ENCODE measurements around the gene DOLK. TPM values are rescaled to one million over a fixed set of nuclear protein-coding genes. Genes with fewer than 3 reads are reported as not detected.
A peak's percentile ranks its signal among the peaks of the same experiment; 100 is the strongest.

Gene DOLK
- 14.4 TPM for total RNA-seq
- long read RNA-seq, transcript DOLK-201 (1 exons, 2,090 nt) = major isoform, 41 of 41 reads
- long read RNA-seq, partial matches to known transcripts = 0 of 41 reads
- long read RNA-seq, other reads (novel, unspliced or antisense) = 0 of 41 reads

GRCh38 chr9:128947527-128948301 is at the start of gene DOLK, which contains the start of gene NUP188:
DOLK (minus strand) TSS chr9:128947603; CDS start chr9:128947303, 300 bp downstream.
NUP188 (plus strand) TSS chr9:128947699; CDS start chr9:128947720, 21 bp downstream.
- H3K27me3 ChIP-seq (ENCODE audit: low read depth) = no peaks in the 10 kb centered on the region
- H3K4me3 ChIP-seq = peak within 1 kb of the TSS; percentile 74
- intact Hi-C loops (cut with DNase I) = no loop called here
- H3K9me3 ChIP-seq = no peaks in the 10 kb centered on the region
- H3K4me1 ChIP-seq = peaks cover 38% of the 10 kb centered on the region
- H3K27ac ChIP-seq = peak within 1 kb of the TSS; percentile 91
- TF ChIP-seq, protein P1, sequence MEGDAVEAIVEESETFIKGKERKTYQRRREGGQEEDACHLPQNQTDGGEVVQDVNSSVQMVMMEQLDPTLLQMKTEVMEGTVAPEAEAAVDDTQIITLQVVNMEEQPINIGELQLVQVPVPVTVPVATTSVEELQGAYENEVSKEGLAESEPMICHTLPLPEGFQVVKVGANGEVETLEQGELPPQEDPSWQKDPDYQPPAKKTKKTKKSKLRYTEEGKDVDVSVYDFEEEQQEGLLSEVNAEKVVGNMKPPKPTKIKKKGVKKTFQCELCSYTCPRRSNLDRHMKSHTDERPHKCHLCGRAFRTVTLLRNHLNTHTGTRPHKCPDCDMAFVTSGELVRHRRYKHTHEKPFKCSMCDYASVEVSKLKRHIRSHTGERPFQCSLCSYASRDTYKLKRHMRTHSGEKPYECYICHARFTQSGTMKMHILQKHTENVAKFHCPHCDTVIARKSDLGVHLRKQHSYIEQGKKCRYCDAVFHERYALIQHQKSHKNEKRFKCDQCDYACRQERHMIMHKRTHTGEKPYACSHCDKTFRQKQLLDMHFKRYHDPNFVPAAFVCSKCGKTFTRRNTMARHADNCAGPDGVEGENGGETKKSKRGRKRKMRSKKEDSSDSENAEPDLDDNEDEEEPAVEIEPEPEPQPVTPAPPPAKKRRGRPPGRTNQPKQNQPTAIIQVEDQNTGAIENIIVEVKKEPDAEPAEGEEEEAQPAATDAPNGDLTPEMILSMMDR (IDR thresholded peaks at IDR 0.05) = no peak
- peak; percentile 97 for DNase-seq
- peaks cover 37% of the 10 kb centered on the region for H3K36me3 ChIP-seq
- ATAC-seq = peak; percentile 95 to 96

GRCh38 chr9:128995791-128996190 is 48.4 kb upstream of the DOLK start:
- TF ChIP-seq, protein P1 (IDR thresholded peaks at IDR 0.05) = no peak
- Histone ChIP-seq H3K9me3 (no peaks in the 10 kb centered on the region), H3K36me3 (peaks cover 98% of the 10 kb centered on the region), H3K27me3 (ENCODE audit: low read depth) (no peaks in the 10 kb centered on the region), H3K27ac (no peak overlapping the region), H3K4me1 (no peaks in the 10 kb centered on the region), H3K4me3 (no peak overlapping the region)
- intact Hi-C loops (cut with DNase I) = no loop called here
- DNase-seq (no peak), ATAC-seq (no peak)

DNA sequence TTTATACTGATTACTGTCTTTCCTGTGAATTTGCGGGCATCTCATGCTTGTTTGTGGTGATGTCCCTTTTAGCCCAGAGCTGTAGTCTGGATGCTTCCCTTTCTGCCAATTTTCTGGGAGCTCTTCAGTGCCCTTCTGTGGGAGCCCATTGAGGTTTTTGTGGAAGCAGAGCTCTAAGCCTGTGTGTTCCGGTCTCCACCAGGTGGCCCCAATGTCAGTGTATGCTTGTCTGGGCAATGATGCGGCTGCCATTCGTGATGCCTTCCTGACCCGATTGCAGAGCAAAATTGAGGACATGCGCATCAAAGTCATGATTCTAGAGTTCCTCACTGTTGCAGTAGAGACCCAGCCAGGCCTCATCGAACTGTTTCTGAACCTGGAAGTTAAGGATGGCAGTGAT is 45.6 kb upstream of the DOLK start:
- no peaks in the 10 kb centered on the region for H3K4me1 ChIP-seq
- H3K36me3 ChIP-seq = peaks cover 98% of the 10 kb centered on the region
- H3K27ac ChIP-seq = no peak overlapping the region
- TF ChIP-seq, protein P1 (IDR thresholded peaks at IDR 0.05) = no peak
- DNase-seq = no peak
- peak in 1 of 2 donors; percentile 34 for ATAC-seq
- no peaks in the 10 kb centered on the region for H3K27me3 ChIP-seq (ENCODE audit: low read depth)
- no peaks in the 10 kb centered on the region for H3K9me3 ChIP-seq
- intact Hi-C loops (cut with DNase I) = no loop called here
- H3K4me3 ChIP-seq = no peak overlapping the region

DNA sequence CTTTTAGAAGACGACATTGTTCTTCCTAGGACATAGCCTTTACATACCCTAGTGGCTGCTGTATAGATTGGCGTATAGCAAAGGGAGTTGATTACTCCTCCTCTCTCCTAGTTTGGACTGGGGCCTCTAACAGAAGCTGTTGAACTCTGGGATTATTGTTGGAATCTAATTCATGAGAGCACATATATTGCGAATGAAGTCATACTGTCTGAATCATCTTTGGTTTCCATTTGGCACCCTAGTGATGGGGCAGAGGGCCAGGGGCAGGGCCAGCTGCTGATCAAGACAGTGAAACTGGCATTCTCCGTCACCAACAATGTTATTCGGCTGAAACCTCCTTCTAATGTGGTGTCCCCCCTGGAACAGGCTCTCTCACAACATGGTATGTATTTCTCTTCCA is 40.4 kb upstream of the DOLK start:
- Histone ChIP-seq H3K4me3 (no peak overlapping the region), H3K36me3 (peaks cover 97% of the 10 kb centered on the region), H3K4me1 (no peaks in the 10 kb centered on the region), H3K27ac (no peak overlapping the region), H3K27me3 (ENCODE audit: low read depth) (no peaks in the 10 kb centered on the region), H3K9me3 (no peaks in the 10 kb centered on the region)
- no peak for ATAC-seq
- TF ChIP-seq, protein P1 (IDR thresholded peaks at IDR 0.05) = no peak
- no peak for DNase-seq
- intact Hi-C loops (cut with DNase I) = no loop called here

DNA sequence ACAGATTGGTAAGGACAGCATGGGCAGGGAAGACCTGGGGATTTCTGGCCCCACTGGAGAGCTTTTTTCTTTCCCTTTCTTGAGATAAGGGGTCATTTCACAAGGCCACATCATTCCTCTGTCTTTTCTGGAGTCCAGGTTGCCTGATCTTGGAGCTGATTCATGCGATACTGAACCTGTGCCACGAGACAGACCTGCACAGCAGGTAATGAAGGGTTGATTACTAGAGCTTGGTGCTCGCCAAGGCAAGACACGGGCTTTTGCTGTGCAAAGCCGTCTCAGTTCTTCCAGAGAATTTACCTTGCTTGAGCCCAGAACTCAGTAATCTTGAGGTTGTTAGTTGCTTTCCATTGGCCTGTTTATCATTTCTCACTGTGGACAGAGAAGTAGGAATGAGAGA is 39.3 kb upstream of the DOLK start:
- H3K9me3 ChIP-seq = no peaks in the 10 kb centered on the region
- no peaks in the 10 kb centered on the region for H3K4me1 ChIP-seq
- no peaks in the 10 kb centered on the region for H3K27me3 ChIP-seq (ENCODE audit: low read depth)
- intact Hi-C loops (cut with DNase I) = no loop called here
- H3K36me3 ChIP-seq = peaks cover 98% of the 10 kb centered on the region
- H3K4me3 ChIP-seq = no peak overlapping the region
- TF ChIP-seq, protein P1 (IDR thresholded peaks at IDR 0.05) = no peak
- ATAC-seq (no peak), DNase-seq (no peak)
- H3K27ac ChIP-seq = no peak overlapping the region
